Lower leg skin (tissue), 3 donors: ENCODE measurements around the gene TBC1D24.

Experiments
- CTCF ChIP-seq, 3 donors: fragments of 450-650 bp; IDR thresholded peaks; one replicate each; pipeline ENCODE4 v1.5.1; 2016; ENCODE audit warnings: antibody characterized with exemption in 3 of 3, mild to moderate bottlenecking in 3 of 3, moderate library complexity in 2 of 3
- POLR2A ChIP-seq, 2 donors: fragments of 450-650 bp; IDR thresholded peaks; one replicate each; pipeline ENCODE4 v1.6.1; 2016 to 2017; ENCODE audit warnings: antibody characterized with exemption in 2 of 2, mild to moderate bottlenecking in 1 of 2, moderate library complexity in 1 of 2

GRCh38 chr16:2462031-2462866, 12.7 kb upstream of the TBC1D24 start:
- TF ChIP-seq CTCF (IDR thresholded peaks at IDR 0.05): no peak
- no peak for TF ChIP-seq POLR2A (IDR thresholded peaks at IDR 0.05)
